Activated CD8-positive, alpha-beta T cell treated with anti-CD3 and anti-CD28 coated beads for 36 hours (primary cell): ENCODE results near the gene LIN37. TPM values are rescaled to one million over a fixed set of nuclear protein-coding genes. Genes with fewer than 3 reads are reported as not detected.

Source experiments
- ATAC-seq: fragments of 200-7000 bp; cut with Tn5 transposase; one replicate; pipeline ENCODE4 v1.10.0; 2021; ENCODE audit warnings: mild to moderate bottlenecking, moderate library complexity
- CTCF ChIA-PET: fragments of 350-600 bp; sonication (Branson Sonifier 250); formaldehyde crosslinking; loops from one replicate; lab custom pipeline; 2021; ENCODE audit warnings: antibody characterized with exemption; lab: Charles Lee
- POLR2A ChIA-PET: fragments of 350-600 bp; sonication (Branson Sonifier 250); formaldehyde crosslinking; loops from one replicate; lab custom pipeline; 2021; ENCODE audit warnings: antibody characterized with exemption; lab: Charles Lee
- DNase-seq: peaks from one replicate; pipeline ENCODE4 v3.0.0-alpha.2; 2020
- H3K27ac Mint-ChIP-seq: one replicate; pipeline ENCODE4 v1.8.0; 2021; ENCODE audit warnings: mild to moderate bottlenecking, mixed read lengths
- H3K27me3 Mint-ChIP-seq: one replicate; pipeline ENCODE4 v1.8.0; 2021; ENCODE audit warnings: mixed read lengths
- H3K36me3 Mint-ChIP-seq: one replicate; pipeline ENCODE4 v1.8.0; 2021; ENCODE audit warnings: low read depth, mixed read lengths
- H3K4me1 Mint-ChIP-seq: one replicate; pipeline ENCODE4 v1.8.0; 2021; ENCODE audit warnings: low read depth, mixed read lengths
- H3K4me3 Mint-ChIP-seq: one replicate; pipeline ENCODE4 v1.8.0; 2021; ENCODE audit warnings: mild to moderate bottlenecking, moderate library complexity, mixed read lengths
- H3K9me3 Mint-ChIP-seq: one replicate; pipeline ENCODE4 v1.8.0; 2021; ENCODE audit warnings: mixed read lengths
- CTCF ChIP-seq: fragments of 200-600 bp; IDR thresholded peaks from one replicate; pipeline ENCODE4 v1.8.0; 2022; ENCODE audit warnings: antibody characterized with exemption, mild to moderate bottlenecking
- intact Hi-C: fragments of 100-400 bp; cut with micrococcal nuclease; formaldehyde crosslinking; loops from one replicate; pipeline ENCODE4 v1.10.0; 2022
- total RNA-seq, 2 experiments: library from RNA; stranded (reverse); gene quantifications; one replicate each; pipeline ENCODE4 v1.2.3, GENCODE V29; 2021

LIN37 gene
- total RNA-seq, 2 experiments from 2014 or later = 4.5 to 7.8 TPM

DNA sequence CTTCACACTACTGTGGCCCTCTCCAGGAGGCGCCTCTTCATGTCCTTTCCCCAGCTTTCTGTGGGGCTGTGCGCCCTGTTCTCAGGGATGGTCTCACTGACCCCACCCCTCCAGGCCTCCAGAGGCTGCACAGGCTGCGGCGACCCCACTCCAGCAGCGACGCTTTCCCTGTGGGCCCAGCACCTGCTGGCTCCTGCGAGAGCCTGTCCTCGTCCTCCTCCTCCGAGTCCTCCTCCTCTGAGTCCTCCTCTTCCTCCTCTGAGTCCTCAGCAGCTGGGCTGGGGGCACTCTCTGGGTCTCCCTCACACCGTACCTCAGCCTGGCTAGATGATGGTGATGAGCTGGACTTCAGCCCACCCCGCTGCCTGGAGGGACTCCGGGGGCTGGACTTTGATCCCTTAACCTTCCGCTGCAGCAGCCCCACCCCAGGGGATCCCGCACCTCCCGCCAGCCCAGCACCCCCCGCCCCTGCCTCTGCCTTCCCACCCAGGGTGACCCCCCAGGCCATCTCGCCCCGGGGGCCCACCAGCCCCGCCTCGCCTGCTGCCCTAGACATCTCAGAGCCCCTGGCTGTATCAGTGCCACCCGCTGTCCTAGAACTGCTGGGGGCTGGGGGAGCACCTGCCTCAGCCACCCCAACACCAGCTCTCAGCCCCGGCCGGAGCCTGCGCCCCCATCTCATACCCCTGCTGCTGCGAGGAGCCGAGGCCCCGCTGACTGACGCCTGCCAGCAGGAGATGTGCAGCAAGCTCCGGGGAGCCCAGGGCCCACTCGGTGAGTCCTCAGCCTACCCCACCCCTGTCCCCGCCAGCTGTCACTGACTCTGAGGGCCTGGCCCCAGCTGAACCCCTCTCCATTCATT lies 38.2 kb downstream of the LIN37 start:
- Mint-ChIP-seq H3K9me3 (no peaks in the 10 kb centered on the region), H3K36me3 (no peaks in the 10 kb centered on the region), H3K27ac (no peak overlapping the region), H3K27me3 (no peaks in the 10 kb centered on the region), H3K4me1 (no peaks in the 10 kb centered on the region), H3K4me3 (no peak overlapping the region)
- CTCF ChIA-PET = no interaction called here
- DNase-seq (no peak), ATAC-seq (no peak)
- intact Hi-C loops = no loop called here
- no peak for TF ChIP-seq CTCF
- POLR2A ChIA-PET = interaction anchor here (0.6 kb wide), 1 partner anchor 21 kb away, joined by 3 read pairs; no protein-coding TSS in a partner anchor

GRCh38 chr19:35787227-35787799 lies 38.9 kb downstream of the LIN37 start:
- H3K4me3 Mint-ChIP-seq = no peak overlapping the region
- no peak for ATAC-seq
- no peaks in the 10 kb centered on the region for H3K9me3 Mint-ChIP-seq
- ChIA-PET CTCF (no interaction called here), POLR2A (interaction anchor here (0.6 kb wide), 1 partner anchor 22 kb away, joined by 3 read pairs; no protein-coding TSS in a partner anchor)
- intact Hi-C loops = no loop called here
- no peaks in the 10 kb centered on the region for H3K36me3 Mint-ChIP-seq
- H3K27me3 Mint-ChIP-seq = no peaks in the 10 kb centered on the region
- H3K4me1 Mint-ChIP-seq = no peaks in the 10 kb centered on the region
- no peak for DNase-seq
- no peak overlapping the region for H3K27ac Mint-ChIP-seq
- TF ChIP-seq CTCF = no peak

GRCh38 chr19:35788205-35788960 lies 40.0 kb downstream of the LIN37 start:
- CTCF ChIA-PET = no interaction called here
- Mint-ChIP-seq H3K9me3 (no peaks in the 10 kb centered on the region), H3K36me3 (no peaks in the 10 kb centered on the region), H3K27me3 (peaks cover 3% of the 10 kb centered on the region), H3K27ac (no peak overlapping the region), H3K4me1 (no peaks in the 10 kb centered on the region), H3K4me3 (no peak overlapping the region)
- TF ChIP-seq CTCF = no peak
- no peak for DNase-seq
- POLR2A ChIA-PET = interaction anchor here (1.7 kb wide), 1 partner anchor 62 kb away, joined by 5 read pairs; no protein-coding TSS in a partner anchor
- ATAC-seq = no peak
- intact Hi-C loops = no loop called here

- ATAC-seq = no peak
Measured at GRCh38 chr19:35789195-35789977, 41.0 kb downstream of the LIN37 start.

More at GRCh38 chr19:35789195-35789977, 41.0 kb downstream of the LIN37 start:
- intact Hi-C loops = no loop called here
- ChIA-PET CTCF (interaction anchor here (1.2 to 1.5 kb wide), 2 partner anchors 37 to 52 kb away, joined by 3 read pairs; no protein-coding TSS in a partner anchor), POLR2A (interaction anchor here (1.1 to 1.7 kb wide), 4 partner anchors 14 to 63 kb away, joined by 3 to 5 read pairs (median 4); partner anchors contain the start of gene ARHGAP33)
- Mint-ChIP-seq H3K9me3 (no peaks in the 10 kb centered on the region), H3K4me3 (no peak overlapping the region), H3K36me3 (no peaks in the 10 kb centered on the region), H3K27ac (no peak overlapping the region), H3K27me3 (peaks cover 3% of the 10 kb centered on the region), H3K4me1 (no peaks in the 10 kb centered on the region)
- DNase-seq = no peak
- TF ChIP-seq CTCF = no peak
